GM10266 (cell line): ENCODE data around the gene EPB41.
A peak's percentile ranks its signal among the peaks of the same experiment; 100 is the strongest.

Experiments used
- DNase-seq: peaks from one replicate; pipeline ENCODE4 v3.0.0; 2012; ENCODE audit errors: extremely low spot score
- CTCF ChIP-seq: IDR thresholded peaks from 2 replicates; pipeline ENCODE4 v1.5.1; 2012; ENCODE audit warnings: mild to moderate bottlenecking, low read depth; ENCODE audit not compliant: control insufficient read depth, insufficient read depth; ENCODE audit errors: missing control alignments

The EPB41 gene

GRCh38 chr1:28891256-28891655, 23.1 kb upstream of the EPB41 start:
- TF ChIP-seq CTCF, result no peak
- no peak for DNase-seq

- TF ChIP-seq CTCF, result peak; percentile 40
These were observed 20.8 kb upstream of the EPB41 start for GRCh38 chr1:28893403-28894102.

GRCh38 chr1:28894785-28895184, 19.6 kb upstream of the EPB41 start:
- no peak for DNase-seq
- TF ChIP-seq CTCF, result no peak

More at GRCh38 chr1:28893403-28894102, 20.8 kb upstream of the EPB41 start:
- no peak for DNase-seq

GRCh38 chr1:28895896-28896608, 18.3 kb upstream of the EPB41 start:
- no peak for TF ChIP-seq CTCF

GRCh38 chr1:28896609-28896986, 17.8 kb upstream of the EPB41 start:
- DNase-seq, result no peak
- no peak for TF ChIP-seq CTCF

More at GRCh38 chr1:28895896-28896608, 18.3 kb upstream of the EPB41 start:
- DNase-seq, result no peak

- DNase-seq, result no peak
- TF ChIP-seq CTCF, result no peak
These were observed 16.6 kb upstream of the EPB41 start for GRCh38 chr1:28897789-28898188.

GRCh38 chr1:28898405-28898881, 15.9 kb upstream of the EPB41 start:
- DNase-seq, result no peak

More at GRCh38 chr1:28898405-28898881, 15.9 kb upstream of the EPB41 start:
- no peak for TF ChIP-seq CTCF
